H1 (cell line): ENCODE measurements around the gene FSTL4. TPM values are rescaled to one million over a fixed set of nuclear protein-coding genes. Genes with fewer than 3 reads are reported as not detected.

Experiments
- CTCF ChIA-PET: fragments of 300-600 bp; sonication (Branson Sonifier 250); formaldehyde crosslinking; loops from one replicate; lab custom pipeline; 2021; ENCODE audit not compliant: partially characterized antibody; lab: Charles Lee
- POLR2A ChIA-PET: fragments of 300-600 bp; sonication (Branson Sonifier 250); formaldehyde crosslinking; loops from one replicate; lab custom pipeline; 2021; ENCODE audit warnings: inconsistent platforms; ENCODE audit not compliant: partially characterized antibody; lab: Charles Lee
- DNase-seq, 2 experiments: peaks; one replicate each; pipeline versions ENCODE4 v3.0.0 to v3.0.0-alpha.2; 2010 to 2022; ENCODE audit warnings: low spot score in 2 of 2, low read depth in 1 of 2, mixed read lengths in 1 of 2
- FAIRE-seq: peaks from 2 replicates; lab custom pipeline; 2011; peaks lifted over from hg19 to GRCh38; lab: Jason Lieb, UNC
- H2AFZ ChIP-seq: 2 replicates; pipeline ENCODE4 v1.8.1; 2012; ENCODE audit warnings: low read length, inconsistent platforms
- H2AK5ac ChIP-seq: 2 replicates; pipeline ENCODE4 v1.6.1; 2013; ENCODE audit warnings: low read depth, low read length
- H2BK120ac ChIP-seq: replicated peaks from 2 replicates; pipeline ENCODE3; 2013; ENCODE audit warnings: low read depth, low read length, inconsistent platforms
- H2BK12ac ChIP-seq: 2 replicates; pipeline ENCODE4 v1.6.1; 2013; ENCODE audit warnings: low read depth, low read length
- H2BK15ac ChIP-seq: 2 replicates; pipeline ENCODE4 v1.6.1; 2013; ENCODE audit warnings: low read length
- H2BK20ac ChIP-seq: 2 replicates; pipeline ENCODE4 v1.6.1; 2013; ENCODE audit warnings: low read length
- H2BK5ac ChIP-seq: 2 replicates; pipeline ENCODE4 v1.6.1; 2013; ENCODE audit warnings: low read depth, low read length
- H3K14ac ChIP-seq: 2 replicates; pipeline ENCODE4 v1.6.1; 2013; ENCODE audit warnings: inconsistent platforms; ENCODE audit not compliant: insufficient read length
- H3K18ac ChIP-seq: 2 replicates; pipeline ENCODE4 v1.6.1; 2013; ENCODE audit warnings: low read length; ENCODE audit errors: extremely low read depth
- H3K23ac ChIP-seq: 2 replicates; pipeline ENCODE4 v1.6.1; 2013; ENCODE audit warnings: inconsistent platforms; ENCODE audit not compliant: insufficient read length
- H3K23me2 ChIP-seq: 2 replicates; pipeline ENCODE4 v1.6.1; 2013; ENCODE audit warnings: low read depth, low read length
- H3K27ac ChIP-seq: 2 replicates; pipeline ENCODE4 v1.6.1; 2011; ENCODE audit warnings: low read depth, low read length, inconsistent platforms
- H3K27me3 ChIP-seq, 4 experiments: replicated peaks in 1 of 4; 1 replicate in 1 of 4; 2 replicates in 3 of 4; pipeline versions ENCODE4 v1.6.1 to v1.8.1; 2011 to 2013; ENCODE audit warnings: low read length in 3 of 4, mild to moderate bottlenecking in 3 of 4, inconsistent platforms in 2 of 4, mixed read lengths in 2 of 4, moderate library complexity in 1 of 4; ENCODE audit not compliant: control insufficient read depth in 3 of 4, insufficient read depth in 3 of 4; ENCODE audit errors: extremely low read depth in 1 of 4
- H3K36me3 ChIP-seq, 4 experiments: 2 replicates each; pipeline versions ENCODE4 v1.6.1 to v1.8.1; 2011 to 2013; ENCODE audit warnings: mild to moderate bottlenecking in 4 of 4, low read length in 3 of 4, moderate library complexity in 2 of 4, control low read depth in 1 of 4, inconsistent platforms in 1 of 4; ENCODE audit not compliant: insufficient read depth in 4 of 4, control insufficient read depth in 2 of 4
- H3K4ac ChIP-seq: replicated peaks from 2 replicates; pipeline ENCODE3; 2013; ENCODE audit warnings: low read length, low read depth, mixed read lengths, inconsistent platforms; ENCODE audit not compliant: insufficient read length
- H3K4me1 ChIP-seq, 4 experiments: replicated peaks in 1 of 4; 1 replicate in 1 of 4; 2 replicates in 3 of 4; pipeline versions ENCODE4 v1.6.1 to v1.8.1; 2011 to 2013; ENCODE audit warnings: low read length in 3 of 4, inconsistent platforms in 2 of 4, mixed read lengths in 1 of 4; ENCODE audit not compliant: insufficient read depth in 4 of 4, control insufficient read depth in 3 of 4
- H3K4me2 ChIP-seq, 2 experiments: 2 replicates each; pipeline versions ENCODE4 v1.6.1 to v1.8.1; 2011 to 2013; ENCODE audit warnings: low read depth in 2 of 2, low read length in 2 of 2, control low read depth in 1 of 2, inconsistent platforms in 1 of 2, mild to moderate bottlenecking in 1 of 2; ENCODE audit not compliant: insufficient read depth in 1 of 2
- H3K4me3 ChIP-seq, 4 experiments: fragments of 200-600, 300-600 bp in 1 of 4; sonication (generic), shearing (Covaris generic), sonication (Bioruptor Twin) in 1 of 4; 2 replicates each; pipeline versions ENCODE4 v1.5.1 to v1.8.1; 2011 to 2016; ENCODE audit warnings: low read length in 4 of 4, low read depth in 3 of 4, control low read depth in 2 of 4, inconsistent platforms in 2 of 4, mild to moderate bottlenecking in 2 of 4, mixed read lengths in 1 of 4, moderate library complexity in 1 of 4; ENCODE audit not compliant: insufficient read depth in 2 of 4; ENCODE audit errors: extremely low read depth in 1 of 4
- H3K56ac ChIP-seq: replicated peaks from 2 replicates; pipeline ENCODE3; 2013; ENCODE audit warnings: low read depth, mild to moderate bottlenecking, mixed read lengths, low read length, inconsistent platforms; ENCODE audit not compliant: insufficient read length
- H3K79me1 ChIP-seq: 2 replicates; pipeline ENCODE4 v1.6.1; 2013; ENCODE audit warnings: low read depth, low read length, control low read depth
- H3K79me2 ChIP-seq, 2 experiments: 2 replicates each; pipeline versions ENCODE4 v1.6.1 to v1.8.1; 2012 to 2013; ENCODE audit warnings: low read length in 2 of 2, mild to moderate bottlenecking in 2 of 2, inconsistent platforms in 1 of 2; ENCODE audit not compliant: insufficient read depth in 2 of 2, control insufficient read depth in 1 of 2
- H3K9ac ChIP-seq, 4 experiments: replicated peaks in 1 of 4; 1 replicate in 1 of 4; 2 replicates in 3 of 4; pipeline versions ENCODE4 v1.6.1 to v1.8.1; 2011 to 2013; ENCODE audit warnings: low read depth in 3 of 4, low read length in 3 of 4, control low read depth in 2 of 4, mild to moderate bottlenecking in 2 of 4, moderate library complexity in 2 of 4, inconsistent platforms in 1 of 4; ENCODE audit errors: extremely low read depth in 1 of 4
- H3K9me3 ChIP-seq, 2 experiments: 2 replicates each; pipeline versions ENCODE4 v1.6.1 to v1.8.1; 2012 to 2013; ENCODE audit warnings: mild to moderate bottlenecking in 2 of 2, moderate library complexity in 2 of 2, control low read depth in 1 of 2, inconsistent platforms in 1 of 2, low read depth in 1 of 2, low read length in 1 of 2, mixed read lengths in 1 of 2; ENCODE audit not compliant: insufficient read depth in 2 of 2
- H4K20me1 ChIP-seq, 2 experiments: replicated peaks in 1 of 2; 2 replicates each; pipeline versions ENCODE3 to v1.8.1; 2011 to 2013; ENCODE audit warnings: inconsistent platforms in 2 of 2, low read length in 2 of 2, mild to moderate bottlenecking in 1 of 2; ENCODE audit not compliant: insufficient read depth in 2 of 2, control insufficient read depth in 1 of 2
- H4K5ac ChIP-seq: 2 replicates; pipeline ENCODE4 v1.6.1; 2013; ENCODE audit warnings: low read length, low read depth, mixed read lengths, inconsistent platforms; ENCODE audit not compliant: insufficient read length
- H4K8ac ChIP-seq: 2 replicates; pipeline ENCODE4 v1.8.0; 2013; ENCODE audit warnings: mild to moderate bottlenecking, moderate library complexity, low read length, inconsistent platforms; ENCODE audit not compliant: insufficient read depth; ENCODE audit errors: extremely low read depth
- H4K91ac ChIP-seq: replicated peaks from 2 replicates; pipeline ENCODE3; 2013; ENCODE audit warnings: low read length, mixed read lengths, inconsistent platforms; ENCODE audit not compliant: insufficient read length
- BCL11A ChIP-seq, 2 experiments: IDR thresholded peaks; one replicate each; pipeline ENCODE4 v1.6.1; 2011; ENCODE audit warnings: low read depth in 2 of 2, low read length in 2 of 2, mild to moderate bottlenecking in 2 of 2
- EGR1 ChIP-seq: IDR thresholded peaks from 2 replicates; pipeline ENCODE4 v1.6.1; 2011; ENCODE audit warnings: low read depth, low read length, borderline replicate concordance
- FOSL1 ChIP-seq: IDR thresholded peaks from 2 replicates; pipeline ENCODE4 v1.6.1; 2011; ENCODE audit warnings: mild to moderate bottlenecking, low read depth, low read length, moderate library complexity; ENCODE audit not compliant: insufficient read depth
- GABPA ChIP-seq: IDR thresholded peaks from 2 replicates; pipeline ENCODE4 v1.6.1; 2011; ENCODE audit warnings: mild to moderate bottlenecking, low read length, moderate library complexity, borderline replicate concordance; ENCODE audit not compliant: insufficient read depth
- HDAC2 ChIP-seq, 2 experiments: fragments of 300-600 bp in 1 of 2; sonication (generic) in 1 of 2; IDR thresholded peaks; 2 replicates each; pipeline ENCODE4 v1.6.1; 2011 to 2012; ENCODE audit warnings: low read depth in 2 of 2, low read length in 2 of 2, mild to moderate bottlenecking in 2 of 2, moderate library complexity in 2 of 2, borderline replicate concordance in 1 of 2, inconsistent platforms in 1 of 2
- KDM5A ChIP-seq: fragments of 200-600 bp; IDR thresholded peaks from 2 replicates; pipeline ENCODE4 v1.7.1; 2012; ENCODE audit warnings: mild to moderate bottlenecking, low read length, inconsistent platforms, mixed read lengths
- MAFK ChIP-seq: IDR thresholded peaks from 2 replicates; pipeline ENCODE4 v1.6.1; 2012; ENCODE audit warnings: low read depth, mild to moderate bottlenecking, improper control_type of control experiment, low read length
- NRF1 ChIP-seq: IDR thresholded peaks from 2 replicates; pipeline ENCODE4 v1.6.1; 2011; ENCODE audit warnings: mild to moderate bottlenecking, low read depth, low read length, improper control_type of control experiment
- POLR2A ChIP-seq, 2 experiments: IDR thresholded peaks; 1 replicate in 1 of 2; 2 replicates in 1 of 2; pipeline ENCODE4 v1.6.1; 2011; ENCODE audit warnings: low read depth in 2 of 2, low read length in 2 of 2, mild to moderate bottlenecking in 2 of 2; ENCODE audit errors: control extremely low read depth in 1 of 2
- POLR2AphosphoS5 ChIP-seq: IDR thresholded peaks from 2 replicates; pipeline ENCODE4 v1.6.1; 2011; ENCODE audit warnings: low read depth, low read length
- RFX5 ChIP-seq: IDR thresholded peaks from 2 replicates; pipeline ENCODE4 v1.6.1; 2011; ENCODE audit warnings: low read depth, low read length, improper control_type of control experiment, borderline replicate concordance
- SIRT6 ChIP-seq: IDR thresholded peaks from one replicate; pipeline ENCODE4 v1.7.1; 2012; ENCODE audit warnings: low read length, inconsistent platforms
- TAF1 ChIP-seq: IDR thresholded peaks from 2 replicates; pipeline ENCODE4 v1.6.1; 2011; ENCODE audit warnings: mild to moderate bottlenecking, low read depth, low read length
- TCF12 ChIP-seq: IDR thresholded peaks from 2 replicates; pipeline ENCODE4 v1.6.1; 2011; ENCODE audit warnings: low read depth, mild to moderate bottlenecking, low read length
- WGBS, 2 experiments: shearing (Covaris generic) in 1 of 2; methylation state at CpG; one replicate each; pipeline versions ENCODE4 v1.1.6 to v1.1.7; 2013 to 2015; ENCODE audit warnings: low lambda C conversion rate in 2 of 2, mixed read lengths in 2 of 2, inconsistent platforms in 1 of 2, low coverage in 1 of 2, missing lambda C conversion rate in 1 of 2; ENCODE audit not compliant: insufficient replicate concordance in 2 of 2, insufficient coverage in 1 of 2, insufficient read length in 1 of 2; ENCODE audit errors: extremely low coverage in 1 of 2, missing lambda C conversion rate in 1 of 2; 5-methylcytosine and 5-hydroxymethylcytosine counted together
- polyA plus RNA-seq, 7 experiments: library from polyadenylated mRNA; depleted of rRNA in 3 of 7; stranded (reverse) in 5 of 7; unstranded in 2 of 7; fragments of >200 nt in 5 of 7; fragments of 200-250 nt in 2 of 7; gene quantifications; 1 replicate in 5 of 7; 2 replicates in 1 of 7; 4 replicates in 1 of 7; pipeline versions ENCODE4 v1.2.1 to v1.2.3, GENCODE V29; 2011 to 2013; ENCODE audit warnings: missing spikeins in 2 of 7, mixed read lengths in 2 of 7
- total RNA-seq: library from RNA; stranded (reverse); fragmentation: NEBNext Ultra II Directional; extraction: Animal tissue kit (Norgen Biotek cat#: 25700); gene quantifications from 2 replicates; pipeline ENCODE4 v1.2.1, GENCODE V29; 2021

Gene FSTL4
- total and polyA plus RNA-seq, 2 of the 8 experiments (the other 6 are each of a cell fraction or from before 2014, with no cell fraction given), result 3.1 to 4.1 TPM

GRCh38 chr5:133242221-133242835, 370.0 kb downstream of the FSTL4 start:
- H2BK120ac ChIP-seq, result no peak overlapping the region
- H3K4ac ChIP-seq, result no peak overlapping the region
- ChIA-PET CTCF (interaction anchor here (0.9 to 1.5 kb wide), 3 partner anchors 12 to 130 kb away, joined by 3 to 6 read pairs (median 3); no protein-coding TSS in a partner anchor), POLR2A (interaction anchor here (0.8 kb wide), 1 partner anchor 141 kb away, joined by 3 read pairs; no protein-coding TSS in a partner anchor)
- H3K18ac ChIP-seq, result no peak overlapping the region
- H3K56ac ChIP-seq, result no peak overlapping the region
- no peak for DNase-seq
- H3K4me1 ChIP-seq, result peaks cover 0 to 4% (median 1%) of the 10 kb centered on the region in 4 experiments; a peak in 2 of 7 replicates
- no peaks in the 10 kb centered on the region for H3K36me3 ChIP-seq
- no peaks in the 10 kb centered on the region for H3K27me3 ChIP-seq
- no peak overlapping the region for H2BK20ac ChIP-seq
- no peak overlapping the region for H2BK12ac ChIP-seq
- no peak overlapping the region for H2AK5ac ChIP-seq
- H3K14ac ChIP-seq, result no peak overlapping the region
- H3K9me3 ChIP-seq, result no peaks in the 10 kb centered on the region
- H3K23ac ChIP-seq, result no peak overlapping the region
- no peak for FAIRE-seq
- no peak overlapping the region for H4K5ac ChIP-seq
- H4K8ac ChIP-seq, result no peak overlapping the region
- H2AFZ ChIP-seq, result no peak overlapping the region
- H3K79me2 ChIP-seq, result no peaks in the 10 kb centered on the region
- H4K20me1 ChIP-seq, result no peaks in the 10 kb centered on the region
- no peaks in the 10 kb centered on the region; the same call in none of the 2 replicates for H3K79me1 ChIP-seq
- no peak overlapping the region for H3K4me3 ChIP-seq
- no peaks in the 10 kb centered on the region for H3K23me2 ChIP-seq
- H3K4me2 ChIP-seq, result no peak overlapping the region
- no peak overlapping the region for H2BK15ac ChIP-seq
- no peak overlapping the region for H3K27ac ChIP-seq
- no peak overlapping the region for H4K91ac ChIP-seq
- H2BK5ac ChIP-seq, result no peak overlapping the region
- no peak overlapping the region for H3K9ac ChIP-seq
- WGBS, 2 experiments, result 82% methylated on average over 4 of the region's 4 CpGs; no CpG with 5 or more reads in 1 of the 2 experiments
- TF ChIP-seq FOSL1, result no peak
- TF ChIP-seq MAFK, result no peak
- TF ChIP-seq HDAC2 (IDR thresholded peaks at IDR 0.05; ENCODE audit: borderline replicate concordance in 1 of 2, low read depth in 2 of 2, low read length in 2 of 2), result no peak
- no peak for TF ChIP-seq GABPA
- TF ChIP-seq NRF1, result no peak
- TF ChIP-seq POLR2A (IDR thresholded peaks at IDR 0.05; ENCODE audit: control extremely low read depth in 1 of 2, low read depth in 2 of 2, low read length in 2 of 2), result no peak
- no peak for TF ChIP-seq SIRT6
- TF ChIP-seq RFX5, result no peak
- TF ChIP-seq TAF1, result no peak
- no peak for TF ChIP-seq EGR1
- no peak for TF ChIP-seq BCL11A (IDR thresholded peaks at IDR 0.05; ENCODE audit: low read depth in 2 of 2, low read length in 2 of 2)
- no peak for TF ChIP-seq TCF12
- TF ChIP-seq POLR2AphosphoS5, result no peak
- no peak for TF ChIP-seq KDM5A
